Measurements from ENCODE around the gene DRC7. TPM values are rescaled to one million over a fixed set of nuclear protein-coding genes. Genes with fewer than 3 reads are reported as not detected.

Gene DRC7
- total RNA-seq, 1 experiment from 2014 or later = 0.72 TPM

GRCh38 chr16:57759131-57759530 lies 64.5 kb downstream of the DRC7 start:
- Histone ChIP-seq H2BK120ac (ENCODE audit: low read depth, low read length, poor library complexity, severe bottlenecking) (no peak overlapping the region), H2BK5ac (ENCODE audit: insufficient read length, low read length) (no peak overlapping the region), H3K56ac (ENCODE audit: insufficient read length, low read depth, low read length) (no peak overlapping the region), H3K18ac (ENCODE audit: insufficient read length, low read depth, low read length) (no peak overlapping the region), H2BK12ac (ENCODE audit: insufficient read length, low read depth, low read length) (no peak overlapping the region), H4K91ac (ENCODE audit: insufficient read length, low read depth, low read length) (no peak overlapping the region), H4K20me1 (ENCODE audit: control insufficient read depth, insufficient read depth, insufficient read length) (peaks cover 3% of the 10 kb centered on the region), H3K27ac (ENCODE audit: insufficient read length, low read depth, low read length) (no peak overlapping the region), H3K23ac (ENCODE audit: insufficient read length, low read depth, low read length) (no peak overlapping the region), H3K27me3 (ENCODE audit: insufficient read depth, low read length) (no peaks in the 10 kb centered on the region), H2BK20ac (ENCODE audit: low read depth, low read length, poor library complexity, severe bottlenecking) (no peak overlapping the region), H4K5ac (ENCODE audit: insufficient read length, low read depth, low read length) (no peak overlapping the region), H2AK5ac (ENCODE audit: insufficient read length, low read length) (no peak overlapping the region), H3K9ac (ENCODE audit: extremely low read depth, insufficient read length, low read length) (no peak overlapping the region), H4K8ac (replicated peaks; ENCODE audit: insufficient read length, low read depth, low read length) (no peak overlapping the region), H3K9me3 (ENCODE audit: control insufficient read depth, low read depth, low read length) (no peaks in the 10 kb centered on the region), H3K4ac (ENCODE audit: low read depth, low read length) (no peak overlapping the region), H3T11ph (ENCODE audit: low read length) (no peak overlapping the region), H3K79me1 (ENCODE audit: insufficient read depth, low read depth, low read length, poor library complexity, severe bottlenecking) (no peaks in the 10 kb centered on the region), H3K4me2 (ENCODE audit: insufficient read depth, insufficient read length, low read length) (no peak overlapping the region), H2AFZ (ENCODE audit: low read length) (no peak overlapping the region), H3K14ac (ENCODE audit: insufficient read depth, low read length) (no peak overlapping the region), H3K79me2 (ENCODE audit: insufficient read depth, low read length) (no peaks in the 10 kb centered on the region), H2BK15ac (ENCODE audit: low read depth, low read length) (no peak overlapping the region), H3K23me2 (ENCODE audit: insufficient read length, low read depth, low read length, poor library complexity, severe bottlenecking) (no peaks in the 10 kb centered on the region), H3K4me1 (ENCODE audit: insufficient read depth, low read length) (no peaks in the 10 kb centered on the region; the same call in 1 of the 2 replicates)
- Mint-ChIP-seq H3K27ac (no peak overlapping the region), H3K9me3 (no peaks in the 10 kb centered on the region), H3K4me3 (no peak overlapping the region), H3K4me1 (peaks cover 6 to 18% of the 10 kb centered on the region in 2 experiments), H3K36me3 (ENCODE audit: insufficient read depth in 1 of 3, low read depth in 3 of 3) (peaks cover 4 to 22% (median 20%) of the 10 kb centered on the region in 3 experiments; a peak in 6 of 7 replicates), H3K27me3 (ENCODE audit: low read depth) (no peaks in the 10 kb centered on the region)
- no peak for TF ChIP-seq CTCF (conservative IDR thresholded peaks at IDR 0.05)
- no CpG with 5 or more reads among the region's 7 CpGs for WGBS (ENCODE audit: extremely low coverage, insufficient read length, low lambda C conversion rate)
- no peak for DNase-seq
